OCI-LY1 (cell line): ENCODE data around the gene PCDHB1.

ENCODE experiments used
- H2AFZ ChIP-seq: fragments of 200-600 bp; sonication (generic), shearing (Covaris generic); 2 replicates; pipeline ENCODE4 v1.6.0; 2014; ENCODE audit warnings: antibody characterized with exemption, mild to moderate bottlenecking, low read length
- H3F3A ChIP-seq: fragments of 200-600 bp; sonication (generic), shearing (Covaris generic); 2 replicates; pipeline ENCODE4 v1.6.0; 2014; ENCODE audit warnings: mild to moderate bottlenecking, antibody characterized with exemption, low read length, moderate library complexity; ENCODE audit not compliant: insufficient read depth
- H3K27ac ChIP-seq: fragments of 200-600 bp; sonication (generic); 2 replicates; pipeline ENCODE4 v1.5.1; 2014; ENCODE audit warnings: low read length, mixed run types, mild to moderate bottlenecking, low read depth; ENCODE audit not compliant: poor library complexity, severe bottlenecking
- H3K27me3 ChIP-seq: fragments of 200-600 bp; sonication (generic); 2 replicates; pipeline ENCODE4 v1.6.0; 2014; ENCODE audit warnings: antibody characterized with exemption, mild to moderate bottlenecking, low read length, moderate library complexity; ENCODE audit not compliant: insufficient read depth
- H3K36me3 ChIP-seq: fragments of 200-600 bp; sonication (generic); 2 replicates; pipeline ENCODE4 v1.6.1; 2014; ENCODE audit warnings: mild to moderate bottlenecking, antibody characterized with exemption, low read length, moderate library complexity, mixed read lengths; ENCODE audit not compliant: insufficient read depth
- H3K4me1 ChIP-seq: fragments of 200-600 bp; sonication (generic); 2 replicates; pipeline ENCODE4 v1.5.1; 2014; ENCODE audit warnings: mild to moderate bottlenecking, low read length, moderate library complexity; ENCODE audit not compliant: insufficient read depth, severe bottlenecking
- H3K4me2 ChIP-seq: fragments of 200-600 bp; sonication (generic), shearing (Covaris generic); 2 replicates; pipeline ENCODE4 v1.6.1; 2014; ENCODE audit warnings: low read length
- H3K4me3 ChIP-seq: fragments of 200-600 bp; sonication (generic); 2 replicates; pipeline ENCODE4 v1.5.1; 2014; ENCODE audit warnings: low read length, low read depth, mild to moderate bottlenecking, mixed read lengths; ENCODE audit not compliant: poor library complexity, severe bottlenecking
- H3K79me2 ChIP-seq: fragments of 200-600 bp; shearing (Covaris generic); 2 replicates; pipeline ENCODE4 v1.6.1; 2016; ENCODE audit warnings: mixed run types, low read length, mixed read lengths; ENCODE audit not compliant: insufficient read depth
- H3K9ac ChIP-seq: fragments of 200-600 bp; sonication (generic), shearing (Covaris generic); 2 replicates; pipeline ENCODE4 v1.6.1; 2014; ENCODE audit warnings: mild to moderate bottlenecking, low read length, mixed read lengths
- H3K9me2 ChIP-seq: fragments of 200-600 bp; sonication (generic), shearing (Covaris generic); 2 replicates; pipeline ENCODE4 v1.6.1; 2014; ENCODE audit warnings: low read depth, mild to moderate bottlenecking, low read length, mixed read lengths
- H3K9me3 ChIP-seq: fragments of 200-600 bp; shearing (Covaris generic); 2 replicates; pipeline ENCODE4 v1.6.1; 2014; ENCODE audit warnings: low read length, mixed read lengths
- H4K20me1 ChIP-seq: fragments of 200-600 bp; sonication (generic), shearing (Covaris generic); 2 replicates; pipeline ENCODE4 v1.6.0; 2016; ENCODE audit warnings: mild to moderate bottlenecking, low read length; ENCODE audit not compliant: insufficient read depth
- EZH2 ChIP-seq: fragments of 200-600 bp; sonication (generic), shearing (Covaris generic); IDR thresholded peaks from 2 replicates; pipeline ENCODE4 v1.8.0; 2017; ENCODE audit warnings: borderline replicate concordance, mixed run types, mild to moderate bottlenecking, antibody characterized with exemption, low read length, moderate library complexity, mixed read lengths
- TF ChIP-seq, protein P1 (sequence below): fragments of 200-600 bp; sonication (generic), shearing (Covaris generic); IDR thresholded peaks from 2 replicates; pipeline ENCODE4 v1.5.1; 2017; ENCODE audit warnings: mild to moderate bottlenecking, antibody characterized with exemption, low read length, moderate library complexity, mixed read lengths

The PCDHB1 gene, protein sequence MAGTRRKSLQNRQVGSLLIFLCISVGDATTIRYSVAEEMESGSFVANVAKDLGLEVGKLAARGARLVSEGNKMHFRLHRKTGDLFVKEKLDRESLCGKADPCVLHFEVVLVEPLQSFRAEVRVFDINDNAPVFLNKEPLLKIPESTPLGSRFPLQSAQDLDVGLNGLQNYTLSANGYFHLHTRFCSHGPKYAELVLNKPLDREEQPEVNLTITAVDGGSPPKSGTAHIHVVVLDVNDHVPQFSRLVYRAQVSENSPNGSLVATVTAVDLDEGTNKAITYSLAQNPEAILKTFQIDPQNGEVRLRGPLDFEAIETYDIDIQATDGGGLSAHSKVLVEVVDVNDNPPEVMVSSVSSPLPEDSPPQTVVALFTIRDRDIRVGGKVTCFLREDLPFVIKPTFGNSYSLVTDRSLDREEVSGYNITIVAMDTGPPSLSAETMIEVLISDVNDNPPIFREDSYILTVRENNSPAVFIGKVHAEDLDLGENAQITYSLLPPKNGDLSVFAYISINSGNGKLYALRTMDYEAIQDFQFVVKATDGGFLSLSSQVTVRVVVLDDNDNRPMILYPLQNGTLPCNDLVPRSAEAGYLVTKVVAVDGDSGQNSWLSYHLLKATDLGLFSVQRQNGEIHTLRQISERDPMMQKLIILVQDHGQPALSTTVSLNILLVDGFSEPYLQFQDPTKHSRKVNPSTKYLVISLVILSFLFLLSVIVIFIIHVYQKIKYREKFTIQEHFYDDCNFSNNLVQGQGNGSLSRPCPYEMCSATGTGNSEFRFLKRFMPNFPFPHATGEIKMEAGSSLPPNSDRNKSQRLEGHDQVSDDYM

GRCh38 chr5:141050622-141051520, at the start of gene PCDHB1:
Gene PCDHB1 (plus strand): TSS chr5:141051374. CDS start chr5:141051471, 97 bp downstream.
- Histone ChIP-seq H3K27ac (no peak within 1 kb of the TSS), H3K27me3 (no peaks in the 10 kb centered on the region), H3K9ac (no peak within 1 kb of the TSS), H3K4me2 (no peak within 1 kb of the TSS), H3K36me3 (no peaks in the 10 kb centered on the region), H3K9me2 (no peaks in the 10 kb centered on the region), H2AFZ (no peak within 1 kb of the TSS), H3K79me2 (no peaks in the 10 kb centered on the region), H3F3A (no peaks in the 10 kb centered on the region), H3K4me3 (no peak within 1 kb of the TSS), H3K9me3 (no peaks in the 10 kb centered on the region), H4K20me1 (no peaks in the 10 kb centered on the region), H3K4me1 (no peaks in the 10 kb centered on the region)
- TF ChIP-seq EZH2 = no peak
- TF ChIP-seq, protein P1, sequence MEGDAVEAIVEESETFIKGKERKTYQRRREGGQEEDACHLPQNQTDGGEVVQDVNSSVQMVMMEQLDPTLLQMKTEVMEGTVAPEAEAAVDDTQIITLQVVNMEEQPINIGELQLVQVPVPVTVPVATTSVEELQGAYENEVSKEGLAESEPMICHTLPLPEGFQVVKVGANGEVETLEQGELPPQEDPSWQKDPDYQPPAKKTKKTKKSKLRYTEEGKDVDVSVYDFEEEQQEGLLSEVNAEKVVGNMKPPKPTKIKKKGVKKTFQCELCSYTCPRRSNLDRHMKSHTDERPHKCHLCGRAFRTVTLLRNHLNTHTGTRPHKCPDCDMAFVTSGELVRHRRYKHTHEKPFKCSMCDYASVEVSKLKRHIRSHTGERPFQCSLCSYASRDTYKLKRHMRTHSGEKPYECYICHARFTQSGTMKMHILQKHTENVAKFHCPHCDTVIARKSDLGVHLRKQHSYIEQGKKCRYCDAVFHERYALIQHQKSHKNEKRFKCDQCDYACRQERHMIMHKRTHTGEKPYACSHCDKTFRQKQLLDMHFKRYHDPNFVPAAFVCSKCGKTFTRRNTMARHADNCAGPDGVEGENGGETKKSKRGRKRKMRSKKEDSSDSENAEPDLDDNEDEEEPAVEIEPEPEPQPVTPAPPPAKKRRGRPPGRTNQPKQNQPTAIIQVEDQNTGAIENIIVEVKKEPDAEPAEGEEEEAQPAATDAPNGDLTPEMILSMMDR = no peak

- Histone ChIP-seq H3K27me3 (no peaks in the 10 kb centered on the region), H3K4me2 (no peak overlapping the region), H2AFZ (no peak overlapping the region), H3K27ac (no peak overlapping the region), H3K79me2 (no peaks in the 10 kb centered on the region), H3K36me3 (no peaks in the 10 kb centered on the region), H3K9ac (no peak overlapping the region), H3K4me3 (no peak overlapping the region), H4K20me1 (no peaks in the 10 kb centered on the region), H3K9me2 (no peaks in the 10 kb centered on the region), H3F3A (no peaks in the 10 kb centered on the region), H3K9me3 (no peaks in the 10 kb centered on the region), H3K4me1 (no peaks in the 10 kb centered on the region)
- TF ChIP-seq EZH2 = no peak
- TF ChIP-seq, protein P1 = no peak
These were observed 49.7 kb upstream of the PCDHB1 start for GRCh38 chr5:141001446-141001843.

GRCh38 chr5:141001844-141002604, 49.1 kb upstream of the PCDHB1 start:
- Histone ChIP-seq H3K27ac (no peak overlapping the region), H3K79me2 (no peaks in the 10 kb centered on the region), H3K9me2 (no peaks in the 10 kb centered on the region), H3K9ac (no peak overlapping the region), H4K20me1 (no peaks in the 10 kb centered on the region), H3K27me3 (no peaks in the 10 kb centered on the region), H2AFZ (no peak overlapping the region), H3K4me1 (no peaks in the 10 kb centered on the region), H3K36me3 (no peaks in the 10 kb centered on the region), H3F3A (no peaks in the 10 kb centered on the region), H3K4me3 (no peak overlapping the region), H3K4me2 (no peak overlapping the region), H3K9me3 (no peaks in the 10 kb centered on the region)
- no peak for TF ChIP-seq EZH2
